DND-41 (cell line): ENCODE data around the gene PSMA5.

ENCODE experiments used
- CTCF ChIP-seq: IDR thresholded peaks from 2 replicates; pipeline ENCODE4 v1.5.1; 2012; ENCODE audit warnings: borderline replicate concordance, low read length, moderate library complexity, mild to moderate bottlenecking; ENCODE audit not compliant: poor library complexity, severe bottlenecking; ENCODE audit errors: extremely low read depth
- EZH2 ChIP-seq: IDR thresholded peaks from 3 replicates; pipeline ENCODE4 v1.6.1; 2012; ENCODE audit warnings: borderline replicate concordance, low read depth, mild to moderate bottlenecking, moderate library complexity, low read length, inconsistent platforms; ENCODE audit not compliant: severe bottlenecking

- TF ChIP-seq CTCF (no peak), EZH2 (no peak)
These were observed 57.0 kb downstream of the PSMA5 start for GRCh38 chr1:109369167-109369746.
